Testis (tissue), 2 donors: ENCODE data around the gene OPCML.

ENCODE experiments used
- POLR2A ChIP-seq: fragments of 450-650 bp; IDR thresholded peaks from one replicate; pipeline ENCODE4 v1.6.1; 2017; ENCODE audit warnings: antibody characterized with exemption, mild to moderate bottlenecking, moderate library complexity
- TF ChIP-seq, protein P1 (sequence below), 3 experiments: fragments of 450-650 bp in 2 of 3; fragments of 200-600 bp in 1 of 3; sonication (generic) in 1 of 3; IDR thresholded peaks; one replicate each; pipeline ENCODE4 v1.5.1; 2016 to 2019; ENCODE audit warnings: antibody characterized with exemption in 3 of 3, mild to moderate bottlenecking in 2 of 3, moderate library complexity in 1 of 3

DNA sequence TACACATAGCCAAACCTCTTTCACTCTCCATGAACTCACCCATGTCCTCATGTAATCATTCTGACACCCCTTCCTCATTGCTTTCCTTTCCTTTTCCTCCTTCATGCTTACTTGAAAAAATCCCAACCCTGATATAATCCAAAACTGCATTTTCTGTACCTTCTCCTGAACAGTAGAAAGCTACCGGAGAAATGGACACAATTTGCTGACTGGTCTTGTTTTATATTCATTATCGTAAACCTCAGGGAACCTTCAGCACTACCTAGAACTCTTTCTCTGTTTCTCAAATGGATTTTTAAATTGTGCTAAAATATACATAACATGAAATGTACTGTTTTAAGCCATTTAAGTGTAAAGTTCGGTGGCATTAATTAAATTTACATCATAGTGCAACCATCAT lies 1165.0 kb downstream of the OPCML start:
- TF ChIP-seq, protein P1, sequence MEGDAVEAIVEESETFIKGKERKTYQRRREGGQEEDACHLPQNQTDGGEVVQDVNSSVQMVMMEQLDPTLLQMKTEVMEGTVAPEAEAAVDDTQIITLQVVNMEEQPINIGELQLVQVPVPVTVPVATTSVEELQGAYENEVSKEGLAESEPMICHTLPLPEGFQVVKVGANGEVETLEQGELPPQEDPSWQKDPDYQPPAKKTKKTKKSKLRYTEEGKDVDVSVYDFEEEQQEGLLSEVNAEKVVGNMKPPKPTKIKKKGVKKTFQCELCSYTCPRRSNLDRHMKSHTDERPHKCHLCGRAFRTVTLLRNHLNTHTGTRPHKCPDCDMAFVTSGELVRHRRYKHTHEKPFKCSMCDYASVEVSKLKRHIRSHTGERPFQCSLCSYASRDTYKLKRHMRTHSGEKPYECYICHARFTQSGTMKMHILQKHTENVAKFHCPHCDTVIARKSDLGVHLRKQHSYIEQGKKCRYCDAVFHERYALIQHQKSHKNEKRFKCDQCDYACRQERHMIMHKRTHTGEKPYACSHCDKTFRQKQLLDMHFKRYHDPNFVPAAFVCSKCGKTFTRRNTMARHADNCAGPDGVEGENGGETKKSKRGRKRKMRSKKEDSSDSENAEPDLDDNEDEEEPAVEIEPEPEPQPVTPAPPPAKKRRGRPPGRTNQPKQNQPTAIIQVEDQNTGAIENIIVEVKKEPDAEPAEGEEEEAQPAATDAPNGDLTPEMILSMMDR (IDR thresholded peaks at IDR 0.05) = no peak
- no peak for TF ChIP-seq POLR2A
